Ishikawa (cell line): ENCODE measurements around the gene EXOC4.

ENCODE experiments used
- CEBPB ChIP-seq: IDR thresholded peaks from 2 replicates; pipeline ENCODE4 v1.6.1; 2012
- CREB1 ChIP-seq: IDR thresholded peaks from 2 replicates; pipeline ENCODE4 v1.6.1; 2012; ENCODE audit warnings: low read depth
- EGR1 ChIP-seq: IDR thresholded peaks from 2 replicates; pipeline ENCODE4 v1.6.1; 2012
- EP300 ChIP-seq: IDR thresholded peaks from 2 replicates; pipeline ENCODE4 v1.6.1; 2012; ENCODE audit warnings: borderline replicate concordance
- FOXM1 ChIP-seq: IDR thresholded peaks from 2 replicates; pipeline ENCODE4 v1.6.1; 2012; ENCODE audit warnings: low read depth, borderline replicate concordance
- NFIC ChIP-seq: IDR thresholded peaks from 2 replicates; pipeline ENCODE4 v1.6.1; 2012
- RAD21 ChIP-seq: IDR thresholded peaks from 2 replicates; pipeline ENCODE4 v1.6.1; 2012; ENCODE audit warnings: low read depth
- TAF1 ChIP-seq: IDR thresholded peaks from 2 replicates; pipeline ENCODE4 v1.6.1; 2012; ENCODE audit warnings: low read depth, mild to moderate bottlenecking
- TCF12 ChIP-seq: IDR thresholded peaks from 2 replicates; pipeline ENCODE4 v1.6.1; 2012; ENCODE audit warnings: low read depth
- TEAD4 ChIP-seq: IDR thresholded peaks from 2 replicates; pipeline ENCODE4 v1.6.1; 2012
- YY1 ChIP-seq: IDR thresholded peaks from 2 replicates; pipeline ENCODE4 v1.6.1; 2012; ENCODE audit warnings: low read depth
- ZBTB7A ChIP-seq: IDR thresholded peaks from 2 replicates; pipeline ENCODE4 v1.6.1; 2012; ENCODE audit warnings: low read depth
- TF ChIP-seq, protein P1 (sequence below): IDR thresholded peaks from 2 replicates; pipeline ENCODE4 v1.6.1; 2012; ENCODE audit warnings: low read depth, mild to moderate bottlenecking
- TF ChIP-seq, protein P2 (sequence below): IDR thresholded peaks from 2 replicates; pipeline ENCODE4 v1.6.1; 2012
- TF ChIP-seq, protein P3 (sequence below): IDR thresholded peaks from 2 replicates; pipeline ENCODE4 v1.6.1; 2012

The EXOC4 gene

DNA sequence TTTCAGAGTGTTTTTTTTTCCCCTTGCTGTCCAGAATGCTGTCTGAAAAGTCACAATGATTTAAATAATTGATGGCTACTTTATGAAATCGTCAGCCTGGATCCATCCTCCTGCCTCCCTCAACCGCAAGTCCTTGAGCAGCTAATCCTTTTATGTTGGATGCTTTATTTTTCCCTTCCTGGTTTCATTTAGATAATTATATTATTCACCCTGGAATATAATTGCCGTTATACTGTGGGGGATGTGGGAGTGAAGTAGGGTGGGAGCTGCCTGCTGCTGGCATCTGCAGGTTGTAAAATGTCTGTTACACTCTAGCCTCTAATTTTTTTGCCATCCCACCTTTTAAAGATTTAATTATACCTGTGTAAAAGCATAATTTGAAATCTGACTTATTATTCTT lies 583.8 kb downstream of the EXOC4 start:
- no peak for TF ChIP-seq TAF1
- no peak for TF ChIP-seq TEAD4
- TF ChIP-seq, protein P1, sequence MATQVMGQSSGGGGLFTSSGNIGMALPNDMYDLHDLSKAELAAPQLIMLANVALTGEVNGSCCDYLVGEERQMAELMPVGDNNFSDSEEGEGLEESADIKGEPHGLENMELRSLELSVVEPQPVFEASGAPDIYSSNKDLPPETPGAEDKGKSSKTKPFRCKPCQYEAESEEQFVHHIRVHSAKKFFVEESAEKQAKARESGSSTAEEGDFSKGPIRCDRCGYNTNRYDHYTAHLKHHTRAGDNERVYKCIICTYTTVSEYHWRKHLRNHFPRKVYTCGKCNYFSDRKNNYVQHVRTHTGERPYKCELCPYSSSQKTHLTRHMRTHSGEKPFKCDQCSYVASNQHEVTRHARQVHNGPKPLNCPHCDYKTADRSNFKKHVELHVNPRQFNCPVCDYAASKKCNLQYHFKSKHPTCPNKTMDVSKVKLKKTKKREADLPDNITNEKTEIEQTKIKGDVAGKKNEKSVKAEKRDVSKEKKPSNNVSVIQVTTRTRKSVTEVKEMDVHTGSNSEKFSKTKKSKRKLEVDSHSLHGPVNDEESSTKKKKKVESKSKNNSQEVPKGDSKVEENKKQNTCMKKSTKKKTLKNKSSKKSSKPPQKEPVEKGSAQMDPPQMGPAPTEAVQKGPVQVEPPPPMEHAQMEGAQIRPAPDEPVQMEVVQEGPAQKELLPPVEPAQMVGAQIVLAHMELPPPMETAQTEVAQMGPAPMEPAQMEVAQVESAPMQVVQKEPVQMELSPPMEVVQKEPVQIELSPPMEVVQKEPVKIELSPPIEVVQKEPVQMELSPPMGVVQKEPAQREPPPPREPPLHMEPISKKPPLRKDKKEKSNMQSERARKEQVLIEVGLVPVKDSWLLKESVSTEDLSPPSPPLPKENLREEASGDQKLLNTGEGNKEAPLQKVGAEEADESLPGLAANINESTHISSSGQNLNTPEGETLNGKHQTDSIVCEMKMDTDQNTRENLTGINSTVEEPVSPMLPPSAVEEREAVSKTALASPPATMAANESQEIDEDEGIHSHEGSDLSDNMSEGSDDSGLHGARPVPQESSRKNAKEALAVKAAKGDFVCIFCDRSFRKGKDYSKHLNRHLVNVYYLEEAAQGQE: no peak
- no peak for TF ChIP-seq TCF12
- no peak for TF ChIP-seq NFIC
- no peak for TF ChIP-seq CREB1
- TF ChIP-seq EGR1: no peak
- TF ChIP-seq EP300: no peak
- no peak for TF ChIP-seq YY1
- TF ChIP-seq, protein P2, sequence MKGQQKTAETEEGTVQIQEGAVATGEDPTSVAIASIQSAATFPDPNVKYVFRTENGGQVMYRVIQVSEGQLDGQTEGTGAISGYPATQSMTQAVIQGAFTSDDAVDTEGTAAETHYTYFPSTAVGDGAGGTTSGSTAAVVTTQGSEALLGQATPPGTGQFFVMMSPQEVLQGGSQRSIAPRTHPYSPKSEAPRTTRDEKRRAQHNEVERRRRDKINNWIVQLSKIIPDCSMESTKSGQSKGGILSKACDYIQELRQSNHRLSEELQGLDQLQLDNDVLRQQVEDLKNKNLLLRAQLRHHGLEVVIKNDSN: no peak
- TF ChIP-seq FOXM1: no peak
- TF ChIP-seq CEBPB: no peak
- no peak for TF ChIP-seq RAD21
- TF ChIP-seq, protein P3, sequence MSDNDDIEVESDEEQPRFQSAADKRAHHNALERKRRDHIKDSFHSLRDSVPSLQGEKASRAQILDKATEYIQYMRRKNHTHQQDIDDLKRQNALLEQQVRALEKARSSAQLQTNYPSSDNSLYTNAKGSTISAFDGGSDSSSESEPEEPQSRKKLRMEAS: no peak
- no peak for TF ChIP-seq ZBTB7A

DNA sequence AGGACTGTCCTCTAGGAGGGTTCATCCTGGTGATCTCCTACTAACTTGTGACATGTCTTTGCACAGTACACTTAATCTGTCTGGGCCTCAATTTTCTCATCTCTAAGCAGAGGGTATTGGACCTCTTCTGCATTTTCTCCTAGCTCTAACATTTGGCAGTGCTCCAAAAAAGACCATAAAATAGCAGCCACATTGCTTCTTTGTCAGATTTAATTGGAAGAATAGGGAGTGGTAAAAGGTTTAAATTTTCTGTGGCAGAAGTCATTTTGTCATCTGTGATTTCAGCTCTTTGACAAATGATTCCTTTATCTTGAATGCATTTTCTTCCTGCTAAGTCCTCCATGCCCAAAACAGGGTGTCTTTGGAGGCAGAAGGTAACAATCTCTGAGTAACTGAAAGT lies 584.3 kb downstream of the EXOC4 start:
- TF ChIP-seq TEAD4 (no peak), ZBTB7A (no peak), TAF1 (no peak), TCF12 (no peak)
- TF ChIP-seq, protein P2: no peak

DNA sequence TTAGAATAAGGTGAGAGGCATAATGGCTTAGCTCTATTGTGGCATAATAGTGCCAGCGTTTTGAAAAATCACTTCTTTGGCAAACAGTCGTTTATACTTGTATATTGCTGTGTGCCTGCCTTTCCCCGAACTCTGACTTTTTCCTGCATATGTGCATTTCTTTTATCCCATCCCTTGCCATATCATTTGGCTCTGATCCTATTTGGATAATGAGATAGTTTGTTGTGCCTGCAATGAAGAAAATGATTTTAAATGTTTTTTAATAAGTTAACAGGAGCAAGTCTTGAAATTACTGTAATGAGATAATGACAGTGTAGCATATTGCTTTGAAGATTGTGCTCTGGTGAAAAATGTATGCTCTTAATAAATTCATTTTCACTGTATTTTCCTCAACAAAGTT lies 586.2 kb downstream of the EXOC4 start:
- TF ChIP-seq YY1 (no peak), TEAD4 (no peak), EP300 (no peak), CREB1 (no peak), EGR1 (no peak), CEBPB (no peak), TCF12 (no peak), TAF1 (no peak), ZBTB7A (no peak)
- TF ChIP-seq, protein P1: no peak

DNA sequence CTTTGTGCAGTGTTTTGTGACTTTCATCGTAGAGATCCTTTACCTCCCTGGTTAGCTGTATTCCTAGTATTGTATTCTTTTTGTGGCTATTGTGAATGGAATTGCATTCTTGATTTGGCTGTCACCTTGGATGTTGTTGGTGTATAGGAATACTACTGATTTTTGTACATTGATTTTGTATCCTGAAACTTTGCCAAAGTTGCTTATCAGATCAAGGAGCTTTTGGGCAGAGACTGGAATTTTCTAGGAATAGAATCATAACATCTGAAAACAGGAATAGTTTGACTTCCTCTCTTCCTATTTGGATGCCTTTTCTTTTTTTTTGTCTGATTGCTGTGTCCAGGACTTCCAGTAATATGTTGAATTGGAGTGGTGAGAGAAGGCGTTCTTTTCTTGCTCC lies 590.5 kb downstream of the EXOC4 start:
- TF ChIP-seq, protein P2: no peak
- TF ChIP-seq EP300: no peak
- no peak for TF ChIP-seq TEAD4
- TF ChIP-seq TAF1: no peak
- TF ChIP-seq FOXM1: no peak
- TF ChIP-seq EGR1: no peak
- TF ChIP-seq CREB1: no peak
- no peak for TF ChIP-seq NFIC

DNA sequence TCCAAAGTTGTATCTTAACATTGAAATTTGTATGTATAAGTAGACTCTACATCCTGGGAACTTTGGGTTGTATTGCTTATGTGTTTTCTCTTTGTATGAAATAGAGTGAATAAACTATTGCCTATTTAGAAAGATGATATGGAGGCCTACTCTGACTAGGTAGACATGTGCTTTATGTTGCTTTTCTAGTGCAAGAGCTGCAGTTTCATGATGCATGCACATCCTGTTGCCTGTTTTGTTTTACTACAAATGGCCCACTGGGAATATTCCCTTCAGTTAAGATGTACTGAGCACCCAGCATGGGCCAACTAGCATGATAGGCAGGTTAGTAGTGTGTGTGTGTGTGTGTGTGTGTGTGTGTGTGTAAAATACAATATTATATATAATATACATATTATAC lies 592.1 kb downstream of the EXOC4 start:
- no peak for TF ChIP-seq YY1
- no peak for TF ChIP-seq CEBPB
- no peak for TF ChIP-seq TCF12
- no peak for TF ChIP-seq FOXM1
- TF ChIP-seq CREB1: no peak
- no peak for TF ChIP-seq RAD21
- TF ChIP-seq, protein P2: no peak
- TF ChIP-seq TEAD4: no peak
- TF ChIP-seq NFIC: no peak
- no peak for TF ChIP-seq EP300
- TF ChIP-seq, protein P3: no peak
